HG02973 (cell line): ENCODE results near the gene DNALI1.

Experiments used
- ATAC-seq: cut with Tn5 transposase; IDR thresholded peaks from one replicate; pipeline ENCODE4 v1.9.1; 2021; ENCODE audit warnings: moderate library complexity; ENCODE audit not compliant: unreplicated experiment

Gene DNALI1

DNA sequence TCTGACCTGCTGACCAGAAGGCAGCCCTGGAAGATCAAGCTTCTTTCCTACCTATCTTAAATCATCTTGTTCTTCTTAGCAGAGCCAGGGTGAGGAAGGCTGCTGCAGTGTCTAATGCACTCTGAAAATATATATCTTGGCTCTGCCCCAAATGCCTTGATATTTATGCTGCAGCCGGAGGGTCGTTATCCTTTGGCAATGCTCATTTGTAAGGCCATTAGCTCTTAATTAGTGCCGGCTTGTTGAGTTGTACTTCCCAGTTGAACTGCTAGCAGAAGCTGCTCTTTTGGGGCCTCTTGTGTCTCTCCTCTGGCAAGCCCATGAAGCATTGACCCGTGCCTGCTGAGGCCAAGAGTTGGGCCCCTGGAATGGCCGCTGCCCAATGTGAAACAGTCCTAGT lies 43.2 kb downstream of the DNALI1 start:
- no peak for ATAC-seq

DNA sequence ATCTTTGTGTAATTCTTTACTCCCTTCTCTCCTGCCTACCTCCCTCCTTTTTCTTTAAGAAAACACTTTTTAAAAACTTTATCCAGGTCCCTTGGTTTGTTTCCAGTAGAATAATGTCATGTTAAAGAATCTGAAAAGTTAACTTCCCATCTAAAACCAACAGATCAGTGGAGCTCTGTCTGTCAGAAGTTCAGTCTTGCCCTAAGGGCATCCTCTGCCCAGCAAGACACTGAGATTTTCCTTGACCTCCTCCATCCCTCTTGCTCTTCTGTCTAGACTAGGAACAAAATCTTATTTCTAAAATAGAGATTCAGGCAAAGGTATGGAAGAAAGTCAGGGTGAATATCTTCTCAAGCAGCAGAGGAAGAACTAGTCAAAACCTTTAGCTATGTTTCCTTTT lies 44.7 kb downstream of the DNALI1 start:
- ATAC-seq = no peak

GRCh38 chr1:37602750-37603694 lies 46.3 kb downstream of the DNALI1 start:
- no peak for ATAC-seq

GRCh38 chr1:37605061-37605650 lies 48.4 kb downstream of the DNALI1 start:
- no peak for ATAC-seq

DNA sequence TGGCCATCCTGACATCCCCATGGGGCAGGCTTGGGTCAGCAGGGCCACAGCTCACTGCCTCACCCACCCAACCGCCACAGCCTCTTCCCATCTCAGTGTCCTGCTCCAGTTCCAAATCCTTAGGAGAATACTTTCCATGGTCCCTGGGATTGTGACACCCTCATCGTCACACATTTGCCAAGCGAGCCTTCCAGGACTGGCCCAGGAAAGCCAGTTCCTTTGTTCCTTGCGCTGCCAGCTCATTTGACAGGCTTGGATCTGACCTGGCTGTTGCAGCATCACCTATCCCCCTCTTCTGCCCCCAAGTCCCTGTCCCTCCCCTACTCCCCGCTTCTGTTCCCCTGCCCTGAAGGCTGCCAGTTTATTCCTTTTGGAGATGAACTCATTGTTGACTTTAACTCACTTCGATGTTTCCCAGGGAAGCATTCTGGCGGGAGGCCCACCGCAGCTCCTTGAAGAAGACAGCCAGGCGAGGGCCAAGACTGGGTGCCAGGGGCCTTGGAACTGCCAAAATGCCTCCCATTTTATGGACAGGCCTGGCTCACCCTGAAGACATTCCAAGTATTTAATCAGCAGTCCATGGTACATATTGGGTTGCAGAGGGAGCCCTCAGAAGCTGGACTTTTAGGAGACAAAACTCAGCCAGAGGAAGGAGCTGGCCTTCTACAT lies 49.2 kb downstream of the DNALI1 start:
- no peak for ATAC-seq

GRCh38 chr1:37606481-37607263 lies 49.9 kb downstream of the DNALI1 start:
- no peak for ATAC-seq

- no peak for ATAC-seq
These were observed 52.3 kb downstream of the DNALI1 start for GRCh38 chr1:37609002-37609401.

DNA sequence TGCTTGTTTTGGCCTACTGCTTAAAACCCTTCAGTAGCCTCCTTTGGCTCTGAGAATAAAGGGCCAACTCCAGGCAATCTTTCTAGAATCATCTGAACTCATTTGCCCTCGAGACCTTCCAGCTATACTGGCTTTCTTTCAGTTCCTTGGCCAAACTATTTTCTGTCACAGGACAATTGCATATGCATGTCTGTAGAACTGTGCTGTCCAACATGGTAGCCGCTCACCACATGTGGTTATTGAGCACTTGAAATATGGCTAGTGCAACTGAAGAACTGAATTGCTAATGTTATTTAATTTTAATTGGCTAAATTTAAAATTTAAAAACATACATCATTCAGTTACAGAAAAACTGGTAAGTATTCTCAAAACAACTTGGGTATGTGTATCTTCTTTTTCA lies 53.3 kb downstream of the DNALI1 start:
- ATAC-seq = no peak

- no peak for ATAC-seq
These were observed 55.4 kb downstream of the DNALI1 start for GRCh38 chr1:37612186-37612585.

- no peak for ATAC-seq
These were observed 57.4 kb downstream of the DNALI1 start for GRCh38 chr1:37614105-37614504.

- no peak for ATAC-seq
These were observed 59.6 kb downstream of the DNALI1 start for GRCh38 chr1:37616330-37616729.
